Measurements from ENCODE around the gene CYP51A1. TPM values are rescaled to one million over a fixed set of nuclear protein-coding genes. Genes with fewer than 3 reads are reported as not detected.

The CYP51A1 gene
- total and polyA plus RNA-seq, 2 of the 13 experiments (the other 11 are each of a cell fraction or from before 2014, with no cell fraction given) = 15.4 to 260 TPM

DNA sequence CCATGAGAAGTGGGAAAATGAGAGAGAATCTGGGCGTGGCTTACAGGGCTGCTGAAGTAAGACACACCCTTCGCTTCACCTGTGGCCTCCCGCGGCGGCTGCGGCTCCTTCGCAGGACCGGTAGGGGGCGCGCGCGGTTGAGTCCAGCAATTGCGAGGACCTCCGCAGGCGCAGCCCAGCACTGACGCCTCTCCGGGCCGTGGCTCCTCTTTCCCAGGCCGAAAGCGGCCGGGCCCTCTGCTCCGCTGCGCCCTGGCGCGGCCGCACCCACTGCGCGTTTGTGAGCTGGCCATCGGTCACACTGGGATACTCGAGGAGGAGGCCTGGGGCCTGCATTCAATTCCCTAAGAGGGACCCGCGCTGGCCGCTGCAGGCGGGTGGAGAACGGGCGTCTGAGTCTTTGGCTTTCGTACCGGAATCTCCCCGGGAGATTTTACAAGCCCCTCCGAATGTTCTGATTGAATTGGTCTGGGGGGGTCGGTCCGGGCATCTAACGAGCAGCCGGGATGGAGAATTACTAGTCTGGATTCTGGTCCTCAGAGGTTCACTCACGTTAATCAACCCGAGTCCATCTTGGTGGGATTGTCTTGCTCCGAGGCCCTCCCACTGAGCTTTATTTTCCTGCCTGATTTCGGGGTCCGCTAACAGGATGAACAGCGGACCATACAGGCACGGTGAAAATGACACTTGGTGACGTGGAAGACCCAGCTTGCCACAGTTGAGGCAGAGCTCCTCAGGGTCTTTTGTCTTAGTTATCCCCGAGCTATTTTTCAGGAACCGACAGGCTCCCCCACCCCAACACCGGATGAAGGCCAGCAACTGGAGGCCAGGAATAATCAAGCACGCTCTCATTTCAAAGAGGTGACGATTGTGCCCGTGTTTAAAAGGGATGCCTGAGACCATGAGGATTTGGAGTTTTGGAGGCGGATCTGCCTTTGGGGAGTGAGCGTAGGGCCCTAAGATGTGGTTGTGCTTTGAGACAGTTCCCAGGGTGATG, 44.9 kb upstream of the CYP51A1 start, which contains the start of gene LRRD1 (continued):
- no peak for TF ChIP-seq AGO1 (IDR thresholded peaks at IDR 0.05; ENCODE audit: low read depth, low read length, poor library complexity, severe bottlenecking)
- no peak for TF ChIP-seq ZNF644 (CRISPR knock-in tag; IDR thresholded peaks at IDR 0.05; ENCODE audit: low read depth)
- no peak for TF ChIP-seq ZNF546 (CRISPR knock-in tag; conservative IDR thresholded peaks at IDR 0.05)
- TF ChIP-seq ZKSCAN1 (IDR thresholded peaks at IDR 0.05; ENCODE audit: low read length) = no peak
- no peak for TF ChIP-seq SNAPC4 (CRISPR knock-in tag; IDR thresholded peaks at IDR 0.05)
- no peak for TF ChIP-seq ZNF10 (CRISPR knock-in tag; IDR thresholded peaks at IDR 0.05; ENCODE audit: borderline replicate concordance, low read depth)
- no peak for TF ChIP-seq BRCA1 (CRISPR knock-in tag; IDR thresholded peaks at IDR 0.05)
- TF ChIP-seq GATAD2A (CRISPR knock-in tag; IDR thresholded peaks at IDR 0.05) = peak; percentile 38; the same call in 1 of the 2 replicates
- TF ChIP-seq ZNF460 (CRISPR knock-in tag; IDR thresholded peaks at IDR 0.05; ENCODE audit: borderline replicate concordance) = no peak
- TF ChIP-seq, protein P1, sequence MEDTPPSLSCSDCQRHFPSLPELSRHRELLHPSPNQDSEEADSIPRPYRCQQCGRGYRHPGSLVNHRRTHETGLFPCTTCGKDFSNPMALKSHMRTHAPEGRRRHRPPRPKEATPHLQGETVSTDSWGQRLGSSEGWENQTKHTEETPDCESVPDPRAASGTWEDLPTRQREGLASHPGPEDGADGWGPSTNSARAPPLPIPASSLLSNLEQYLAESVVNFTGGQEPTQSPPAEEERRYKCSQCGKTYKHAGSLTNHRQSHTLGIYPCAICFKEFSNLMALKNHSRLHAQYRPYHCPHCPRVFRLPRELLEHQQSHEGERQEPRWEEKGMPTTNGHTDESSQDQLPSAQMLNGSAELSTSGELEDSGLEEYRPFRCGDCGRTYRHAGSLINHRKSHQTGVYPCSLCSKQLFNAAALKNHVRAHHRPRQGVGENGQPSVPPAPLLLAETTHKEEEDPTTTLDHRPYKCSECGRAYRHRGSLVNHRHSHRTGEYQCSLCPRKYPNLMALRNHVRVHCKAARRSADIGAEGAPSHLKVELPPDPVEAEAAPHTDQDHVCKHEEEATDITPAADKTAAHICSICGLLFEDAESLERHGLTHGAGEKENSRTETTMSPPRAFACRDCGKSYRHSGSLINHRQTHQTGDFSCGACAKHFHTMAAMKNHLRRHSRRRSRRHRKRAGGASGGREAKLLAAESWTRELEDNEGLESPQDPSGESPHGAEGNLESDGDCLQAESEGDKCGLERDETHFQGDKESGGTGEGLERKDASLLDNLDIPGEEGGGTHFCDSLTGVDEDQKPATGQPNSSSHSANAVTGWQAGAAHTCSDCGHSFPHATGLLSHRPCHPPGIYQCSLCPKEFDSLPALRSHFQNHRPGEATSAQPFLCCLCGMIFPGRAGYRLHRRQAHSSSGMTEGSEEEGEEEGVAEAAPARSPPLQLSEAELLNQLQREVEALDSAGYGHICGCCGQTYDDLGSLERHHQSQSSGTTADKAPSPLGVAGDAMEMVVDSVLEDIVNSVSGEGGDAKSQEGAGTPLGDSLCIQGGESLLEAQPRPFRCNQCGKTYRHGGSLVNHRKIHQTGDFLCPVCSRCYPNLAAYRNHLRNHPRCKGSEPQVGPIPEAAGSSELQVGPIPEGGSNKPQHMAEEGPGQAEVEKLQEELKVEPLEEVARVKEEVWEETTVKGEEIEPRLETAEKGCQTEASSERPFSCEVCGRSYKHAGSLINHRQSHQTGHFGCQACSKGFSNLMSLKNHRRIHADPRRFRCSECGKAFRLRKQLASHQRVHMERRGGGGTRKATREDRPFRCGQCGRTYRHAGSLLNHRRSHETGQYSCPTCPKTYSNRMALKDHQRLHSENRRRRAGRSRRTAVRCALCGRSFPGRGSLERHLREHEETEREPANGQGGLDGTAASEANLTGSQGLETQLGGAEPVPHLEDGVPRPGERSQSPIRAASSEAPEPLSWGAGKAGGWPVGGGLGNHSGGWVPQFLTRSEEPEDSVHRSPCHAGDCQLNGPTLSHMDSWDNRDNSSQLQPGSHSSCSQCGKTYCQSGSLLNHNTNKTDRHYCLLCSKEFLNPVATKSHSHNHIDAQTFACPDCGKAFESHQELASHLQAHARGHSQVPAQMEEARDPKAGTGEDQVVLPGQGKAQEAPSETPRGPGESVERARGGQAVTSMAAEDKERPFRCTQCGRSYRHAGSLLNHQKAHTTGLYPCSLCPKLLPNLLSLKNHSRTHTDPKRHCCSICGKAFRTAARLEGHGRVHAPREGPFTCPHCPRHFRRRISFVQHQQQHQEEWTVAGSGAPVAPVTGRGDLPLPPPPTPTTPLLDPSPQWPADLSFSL (CRISPR knock-in tag; IDR thresholded peaks at IDR 0.05) = no peak
- TF ChIP-seq ARNT2 (CRISPR knock-in tag; IDR thresholded peaks at IDR 0.05; ENCODE audit: low read depth) = peak; percentile 74; the same call in 1 of the 2 replicates
- TF ChIP-seq, protein P2, sequence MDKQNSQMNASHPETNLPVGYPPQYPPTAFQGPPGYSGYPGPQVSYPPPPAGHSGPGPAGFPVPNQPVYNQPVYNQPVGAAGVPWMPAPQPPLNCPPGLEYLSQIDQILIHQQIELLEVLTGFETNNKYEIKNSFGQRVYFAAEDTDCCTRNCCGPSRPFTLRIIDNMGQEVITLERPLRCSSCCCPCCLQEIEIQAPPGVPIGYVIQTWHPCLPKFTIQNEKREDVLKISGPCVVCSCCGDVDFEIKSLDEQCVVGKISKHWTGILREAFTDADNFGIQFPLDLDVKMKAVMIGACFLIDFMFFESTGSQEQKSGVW (CRISPR knock-in tag; IDR thresholded peaks at IDR 0.05; ENCODE audit: borderline replicate concordance) = no peak
- no peak for TF ChIP-seq TRIM22 (IDR thresholded peaks at IDR 0.05)
- TF ChIP-seq HMGA1 (CRISPR knock-in tag; conservative IDR thresholded peaks at IDR 0.05) = no peak
- TF ChIP-seq ZNF12 (CRISPR knock-in tag; IDR thresholded peaks at IDR 0.05) = no peak

Measured in HepG2 (cell line).